Activated T-helper 1 cell treated with Interleukin-2 at 50 U/mL for 16 hours (primary cell): ENCODE data around the gene SPPL3.
"Not testable (repeated sequence)": the region's sequence is repeated elsewhere in the genome, so short reads cannot be mapped to it uniquely, and the experiment has no call there.

Experiments
- DNase-seq: peaks from one replicate; pipeline ENCODE4 v3.0.0-alpha.2; 2020; ENCODE audit warnings: low read depth

SPPL3 gene

DNA sequence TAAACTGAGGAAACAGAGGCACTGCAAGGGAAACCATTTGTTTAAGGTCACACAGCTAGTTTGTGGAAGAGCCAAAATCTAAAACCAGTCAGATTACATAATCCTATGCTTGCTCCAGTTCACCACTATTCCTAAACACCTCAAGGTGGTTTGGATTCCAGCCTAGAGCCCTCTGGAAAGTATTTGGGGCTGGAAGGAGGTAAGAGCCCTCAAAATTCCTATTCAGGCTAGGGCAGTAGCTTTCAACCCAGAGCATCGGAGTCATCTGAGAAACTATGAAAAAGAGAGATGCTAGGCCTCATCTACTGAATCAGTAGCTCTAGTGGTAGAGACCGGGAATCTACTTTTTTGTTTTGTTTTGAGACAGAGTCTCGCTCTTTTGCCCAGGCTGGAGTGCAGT lies 16.0 kb upstream of the SPPL3 start:
- DNase-seq = no peak

GRCh38 chr12:120917748-120918147 lies 13.6 kb upstream of the SPPL3 start:
- DNase-seq = no peak

- no peak for DNase-seq
These were observed 12.4 kb upstream of the SPPL3 start for GRCh38 chr12:120916561-120916960.

- DNase-seq = no peak
These were observed 10.6 kb upstream of the SPPL3 start for GRCh38 chr12:120914794-120915193.

GRCh38 chr12:120909633-120910298 lies 5.6 kb upstream of the SPPL3 start:
- DNase-seq = no peak

GRCh38 chr12:120905856-120906384 lies 1.8 kb upstream of the SPPL3 start:
- DNase-seq = no peak

GRCh38 chr12:120903412-120904196 lies 554 bp downstream of the SPPL3 start:
- peak; percentile 56 for DNase-seq

GRCh38 chr12:120902846-120903411 lies 1.2 kb downstream of the SPPL3 start:
- DNase-seq = no peak

DNA sequence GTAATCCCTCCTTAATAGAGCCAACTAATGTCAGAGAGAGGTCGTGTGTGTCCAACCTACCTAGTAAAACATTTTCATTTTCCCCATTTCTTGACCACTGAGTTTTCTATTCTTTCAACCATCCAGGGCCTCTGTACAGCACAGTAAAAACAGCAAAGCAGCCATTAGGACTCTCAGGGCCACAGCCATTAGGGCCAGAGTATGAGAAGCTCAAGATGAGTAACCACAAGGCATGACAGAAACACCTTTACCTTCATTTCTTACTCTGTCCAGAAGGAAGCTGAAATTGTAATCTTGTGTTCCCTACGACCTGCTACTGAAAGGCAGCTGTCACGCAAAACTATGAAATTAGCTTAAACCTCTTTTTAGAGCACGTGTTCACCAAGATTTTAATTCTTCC lies 2.3 kb downstream of the SPPL3 start:
- no peak for DNase-seq

DNA sequence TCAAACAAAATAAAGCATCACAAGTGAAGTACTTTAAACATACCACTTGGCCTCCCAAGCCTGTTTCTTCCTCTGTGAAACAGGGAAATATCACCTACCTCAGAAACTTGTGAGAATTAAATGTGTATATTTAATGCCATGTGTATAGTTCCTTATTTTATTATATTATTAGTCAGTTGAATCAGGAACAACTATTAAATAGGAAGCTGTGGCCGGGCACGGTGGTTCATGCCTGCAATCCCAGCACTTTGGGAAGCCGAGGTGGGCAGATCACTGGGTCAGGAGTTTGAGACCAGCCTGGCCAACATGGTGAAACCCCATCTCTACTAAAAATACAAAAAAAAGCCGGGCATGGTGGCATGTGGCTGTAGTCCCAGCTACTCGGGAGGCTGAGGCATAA lies 3.1 kb downstream of the SPPL3 start:
- not testable (repeated sequence) for DNase-seq

DNA sequence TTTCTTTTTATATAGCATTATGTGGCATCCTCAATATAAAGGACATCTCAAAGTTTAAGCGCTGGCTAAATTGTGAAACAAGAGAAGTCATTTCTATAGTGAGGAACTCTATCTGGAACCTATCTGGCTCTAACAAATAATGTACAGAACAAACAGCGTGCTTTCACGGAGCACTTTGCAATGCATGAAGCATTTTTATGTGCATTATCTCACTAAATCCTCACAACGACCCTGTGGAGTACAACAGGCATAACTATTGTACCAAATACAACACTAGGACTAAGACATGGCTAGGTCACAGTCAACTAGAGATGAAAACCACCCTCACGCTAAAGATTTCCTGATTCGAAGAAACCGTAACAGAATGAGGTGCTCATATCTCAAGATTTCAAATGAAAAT lies 8.6 kb downstream of the SPPL3 start:
- no peak for DNase-seq

DNA sequence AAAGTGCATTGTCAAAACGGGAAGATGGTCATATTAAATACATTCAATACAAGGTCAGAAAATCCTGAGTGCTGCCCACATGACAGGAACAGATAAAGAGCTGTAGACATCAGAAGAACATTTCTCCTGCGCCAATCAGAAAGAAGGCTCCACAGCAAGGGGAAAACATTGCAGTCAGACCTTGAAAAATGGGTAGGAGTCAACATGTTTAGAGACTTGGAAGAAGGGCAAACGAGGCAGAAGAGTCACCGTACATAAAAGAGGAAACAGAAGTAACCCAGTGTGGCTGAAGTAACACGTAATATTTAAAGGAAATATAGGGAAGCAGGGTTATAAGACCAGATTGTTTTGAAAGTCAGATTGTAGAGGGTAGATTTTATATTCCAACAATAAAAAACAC lies 11.9 kb downstream of the SPPL3 start:
- no peak for DNase-seq

GRCh38 chr12:120890963-120891362 lies 13.2 kb downstream of the SPPL3 start:
- DNase-seq = no peak

DNA sequence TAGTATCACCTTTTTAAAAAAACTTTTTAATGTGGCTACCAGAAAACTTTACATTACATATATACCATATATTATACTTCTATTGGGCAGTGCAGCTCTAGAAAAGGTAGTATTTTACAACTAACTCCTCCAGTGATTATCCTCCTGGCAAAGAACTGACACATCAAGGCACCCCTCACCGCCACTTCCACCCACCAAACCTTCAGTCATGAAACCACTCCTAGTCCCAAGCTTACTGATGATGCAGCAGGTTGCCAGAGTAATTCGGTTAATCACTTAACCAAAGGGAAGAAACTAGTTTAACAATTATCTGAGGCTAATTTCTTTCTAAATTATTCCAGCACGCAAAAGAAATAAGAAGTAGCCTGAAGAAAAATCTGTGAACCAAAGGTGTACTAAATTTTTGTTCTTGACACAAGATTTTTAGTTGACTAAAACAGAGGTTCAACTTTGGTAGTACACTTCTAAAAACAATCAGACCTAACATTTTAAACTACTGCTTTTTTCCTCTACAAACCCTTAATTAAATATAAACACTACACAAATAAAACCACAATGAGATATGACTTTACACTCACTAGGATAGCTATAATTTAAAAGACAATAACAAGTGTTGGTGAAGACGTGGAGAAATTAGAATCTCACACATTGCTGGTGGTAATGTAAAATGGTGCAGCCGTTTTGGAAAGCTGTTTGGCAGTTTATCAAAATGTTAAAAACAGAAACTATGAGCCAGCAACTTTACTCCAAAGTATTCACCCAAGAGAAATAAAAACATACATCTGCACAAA lies 16.7 kb downstream of the SPPL3 start:
- DNase-seq = no peak

- no peak for DNase-seq
These were observed 17.7 kb downstream of the SPPL3 start for GRCh38 chr12:120886199-120887018.

DNA sequence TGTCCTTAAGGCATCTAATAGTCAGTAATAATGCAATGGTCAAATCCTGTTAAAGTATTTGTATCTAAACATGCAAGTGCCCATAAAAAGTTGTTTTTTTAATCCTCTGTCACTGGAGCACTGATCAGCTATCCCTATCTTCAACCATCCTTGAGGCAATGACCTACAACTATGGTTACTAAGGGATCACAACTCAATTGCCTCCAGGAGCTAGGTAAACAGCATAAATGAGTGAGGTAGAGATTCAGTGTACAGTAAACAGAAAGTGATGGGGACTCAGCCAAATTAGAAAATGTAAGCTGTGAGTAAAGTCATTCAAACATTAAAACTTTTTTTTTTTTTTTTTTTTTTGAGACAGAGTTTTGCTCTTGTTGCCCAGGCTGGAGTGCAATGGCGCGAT lies 18.6 kb downstream of the SPPL3 start:
- no peak for DNase-seq

DNA sequence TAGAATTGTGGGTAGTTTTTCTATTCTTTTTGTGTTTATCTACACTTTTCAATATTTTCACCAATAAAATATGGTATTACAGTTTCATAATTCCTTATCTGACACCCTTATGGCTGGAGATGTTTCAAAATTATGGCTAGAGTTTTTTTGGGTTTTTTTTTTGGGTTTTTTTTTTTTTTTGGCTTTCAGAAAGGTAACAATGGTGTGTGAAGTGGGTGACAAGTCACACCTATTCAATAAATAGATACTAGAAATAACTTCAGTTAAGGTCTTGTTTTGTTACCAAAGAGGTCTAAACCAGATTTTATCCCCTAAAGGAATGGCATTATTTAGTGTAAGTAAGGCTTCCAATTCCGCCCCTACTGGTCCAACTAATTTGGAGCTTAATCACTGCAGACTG lies 19.5 kb downstream of the SPPL3 start:
- no peak for DNase-seq

GRCh38 chr12:120882055-120882555 lies 22.1 kb downstream of the SPPL3 start:
- no peak for DNase-seq

DNA sequence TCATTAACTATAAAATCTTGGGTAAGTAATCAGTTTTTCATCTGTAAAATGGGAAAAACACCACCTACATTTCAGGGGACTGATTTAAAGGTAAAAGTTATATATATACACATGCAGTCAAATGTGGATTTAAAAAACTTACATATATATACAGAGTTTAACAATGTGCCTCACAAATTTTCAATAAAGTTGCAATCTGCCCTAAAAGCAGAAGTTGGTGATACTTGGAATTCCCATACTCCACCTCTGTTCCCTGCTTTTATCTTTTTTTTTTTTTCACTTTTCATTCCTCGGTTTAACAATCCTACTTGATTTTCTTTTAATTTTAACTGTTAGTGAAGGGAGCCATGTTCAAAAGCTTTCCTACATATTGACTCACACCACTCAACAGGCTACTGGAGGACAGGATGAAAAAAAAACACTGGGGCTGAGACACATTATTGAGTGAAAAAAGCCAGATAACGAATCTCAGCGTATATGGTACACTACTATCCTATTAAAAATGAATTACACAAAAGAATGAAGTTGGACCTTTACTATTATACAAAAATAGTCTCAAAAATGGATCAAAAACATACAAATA lies 24.3 kb downstream of the SPPL3 start:
- DNase-seq = no peak

DNA sequence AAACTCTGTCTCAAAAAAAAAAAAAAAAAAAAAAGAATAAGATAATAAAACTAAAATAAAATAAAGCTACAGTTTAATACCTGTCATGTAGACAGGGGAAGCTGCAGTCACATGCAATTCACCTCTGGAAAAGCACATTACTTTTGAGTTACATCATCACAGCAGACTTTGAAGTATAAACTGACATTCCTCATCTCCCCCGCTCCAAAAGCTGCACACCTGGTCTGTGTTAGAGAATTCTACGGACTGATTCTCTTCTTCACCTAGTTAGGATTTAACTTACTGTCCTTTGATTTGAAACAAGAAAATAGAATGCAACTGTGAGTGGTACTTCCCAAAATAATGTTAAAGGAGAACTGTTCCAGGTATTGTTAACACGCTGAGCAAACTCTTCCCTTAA lies 25.1 kb downstream of the SPPL3 start:
- no peak for DNase-seq
